ENCODE data around the gene ERP27. TPM values are rescaled to one million over a fixed set of nuclear protein-coding genes. Genes with fewer than 3 reads are reported as not detected.

The ERP27 gene
- total RNA-seq, 6 experiments from 2014 or later = not detected

DNA sequence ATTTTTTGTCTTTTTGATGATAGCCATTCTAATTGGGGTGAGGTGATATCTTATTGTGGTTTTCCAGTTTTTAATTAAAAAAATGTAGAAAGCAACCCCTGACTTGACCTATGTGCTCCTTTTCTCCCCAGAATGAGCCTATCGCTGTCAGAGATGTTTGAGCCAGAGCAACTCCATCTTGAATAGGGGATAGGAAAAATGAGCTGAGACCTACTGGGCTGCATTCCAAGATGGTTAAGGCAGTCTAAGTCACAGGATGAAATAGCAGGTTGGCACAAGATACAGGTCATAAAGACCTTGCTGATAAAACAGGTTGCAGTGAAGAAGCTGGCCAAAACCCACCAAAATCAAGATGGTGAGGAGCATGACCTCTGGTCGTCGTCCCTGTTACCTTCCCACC lies 13.8 kb downstream of the ERP27 start:
- TF ChIP-seq, protein P1, sequence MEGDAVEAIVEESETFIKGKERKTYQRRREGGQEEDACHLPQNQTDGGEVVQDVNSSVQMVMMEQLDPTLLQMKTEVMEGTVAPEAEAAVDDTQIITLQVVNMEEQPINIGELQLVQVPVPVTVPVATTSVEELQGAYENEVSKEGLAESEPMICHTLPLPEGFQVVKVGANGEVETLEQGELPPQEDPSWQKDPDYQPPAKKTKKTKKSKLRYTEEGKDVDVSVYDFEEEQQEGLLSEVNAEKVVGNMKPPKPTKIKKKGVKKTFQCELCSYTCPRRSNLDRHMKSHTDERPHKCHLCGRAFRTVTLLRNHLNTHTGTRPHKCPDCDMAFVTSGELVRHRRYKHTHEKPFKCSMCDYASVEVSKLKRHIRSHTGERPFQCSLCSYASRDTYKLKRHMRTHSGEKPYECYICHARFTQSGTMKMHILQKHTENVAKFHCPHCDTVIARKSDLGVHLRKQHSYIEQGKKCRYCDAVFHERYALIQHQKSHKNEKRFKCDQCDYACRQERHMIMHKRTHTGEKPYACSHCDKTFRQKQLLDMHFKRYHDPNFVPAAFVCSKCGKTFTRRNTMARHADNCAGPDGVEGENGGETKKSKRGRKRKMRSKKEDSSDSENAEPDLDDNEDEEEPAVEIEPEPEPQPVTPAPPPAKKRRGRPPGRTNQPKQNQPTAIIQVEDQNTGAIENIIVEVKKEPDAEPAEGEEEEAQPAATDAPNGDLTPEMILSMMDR (IDR thresholded peaks at IDR 0.05) = no peak
- Mint-ChIP-seq H3K27ac (no peak overlapping the region), H3K9me3 (no peaks in the 10 kb centered on the region), H3K4me3 (no peak overlapping the region), H3K27me3 (ENCODE audit: insufficient read depth) (peaks cover 8% of the 10 kb centered on the region), H3K36me3 (ENCODE audit: low read depth) (no peaks in the 10 kb centered on the region), H3K4me1 (ENCODE audit: low read depth) (no peaks in the 10 kb centered on the region)
- DNase-seq = no peak

DNA sequence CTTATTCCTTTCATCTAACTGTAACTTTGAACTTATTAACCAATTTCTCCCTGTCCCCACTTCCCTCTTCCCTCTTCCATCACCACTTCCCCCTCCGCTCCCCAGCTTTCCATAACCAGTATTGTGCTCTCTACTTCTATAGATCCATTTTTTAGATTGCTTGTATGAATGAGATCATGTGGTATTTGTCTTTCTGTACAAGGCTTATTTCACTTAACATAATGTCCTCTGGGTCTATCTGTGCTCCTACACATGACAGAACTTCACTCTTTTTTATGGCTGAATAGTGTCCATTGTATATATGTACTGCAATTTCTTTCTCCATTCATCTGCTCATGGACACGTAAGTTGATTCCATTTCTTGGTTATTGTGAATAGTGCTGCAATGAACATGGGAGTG lies 14.4 kb downstream of the ERP27 start:
- peaks cover 8% of the 10 kb centered on the region for H3K27me3 Mint-ChIP-seq (ENCODE audit: insufficient read depth)
- no peak overlapping the region for H3K27ac Mint-ChIP-seq
- no peaks in the 10 kb centered on the region for H3K9me3 Mint-ChIP-seq

DNA sequence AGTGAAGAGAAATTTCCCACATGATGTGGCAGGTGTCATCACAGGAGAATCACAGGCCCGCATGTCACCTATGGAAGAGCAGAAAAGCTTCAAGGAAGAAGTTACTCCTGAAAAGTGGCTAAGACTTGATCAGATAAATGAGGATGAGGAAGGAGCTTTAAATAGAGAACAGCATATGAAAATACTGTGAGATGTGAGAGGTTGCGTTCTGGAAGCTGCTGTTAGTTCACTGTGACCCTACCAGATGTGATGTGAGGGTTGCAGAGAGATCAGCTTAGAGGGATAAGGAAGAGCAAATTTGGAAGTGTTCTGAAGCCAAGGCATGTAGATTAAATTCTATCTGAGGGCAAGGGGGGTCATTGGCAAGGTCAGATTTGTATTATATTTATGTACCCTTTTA lies 17.1 kb downstream of the ERP27 start:
- Mint-ChIP-seq H3K27me3 (ENCODE audit: insufficient read depth) (peaks cover 4% of the 10 kb centered on the region; the same call in 1 of the 2 replicates), H3K36me3 (ENCODE audit: low read depth) (no peaks in the 10 kb centered on the region), H3K9me3 (no peaks in the 10 kb centered on the region), H3K4me1 (ENCODE audit: low read depth) (no peaks in the 10 kb centered on the region), H3K27ac (no peak overlapping the region), H3K4me3 (no peak overlapping the region)
- DNase-seq = no peak
- TF ChIP-seq, protein P1 (IDR thresholded peaks at IDR 0.05) = no peak

More for the DNA sequence above, 14.4 kb downstream of the ERP27 start:
- Mint-ChIP-seq H3K4me1 (ENCODE audit: low read depth) (no peaks in the 10 kb centered on the region), H3K36me3 (ENCODE audit: low read depth) (no peaks in the 10 kb centered on the region), H3K4me3 (no peak overlapping the region)
- TF ChIP-seq, protein P1 (IDR thresholded peaks at IDR 0.05) = no peak
- no peak for DNase-seq

- Mint-ChIP-seq H3K4me1 (ENCODE audit: low read depth) (no peaks in the 10 kb centered on the region), H3K36me3 (ENCODE audit: low read depth) (no peaks in the 10 kb centered on the region), H3K4me3 (no peak overlapping the region), H3K27ac (no peak overlapping the region), H3K27me3 (ENCODE audit: insufficient read depth) (peaks cover 4% of the 10 kb centered on the region; the same call in 1 of the 2 replicates), H3K9me3 (no peaks in the 10 kb centered on the region)
- no peak for DNase-seq
- TF ChIP-seq, protein P1 (IDR thresholded peaks at IDR 0.05) = no peak
Measured at GRCh38 chr12:14920475-14921126, 17.7 kb downstream of the ERP27 start.

DNA sequence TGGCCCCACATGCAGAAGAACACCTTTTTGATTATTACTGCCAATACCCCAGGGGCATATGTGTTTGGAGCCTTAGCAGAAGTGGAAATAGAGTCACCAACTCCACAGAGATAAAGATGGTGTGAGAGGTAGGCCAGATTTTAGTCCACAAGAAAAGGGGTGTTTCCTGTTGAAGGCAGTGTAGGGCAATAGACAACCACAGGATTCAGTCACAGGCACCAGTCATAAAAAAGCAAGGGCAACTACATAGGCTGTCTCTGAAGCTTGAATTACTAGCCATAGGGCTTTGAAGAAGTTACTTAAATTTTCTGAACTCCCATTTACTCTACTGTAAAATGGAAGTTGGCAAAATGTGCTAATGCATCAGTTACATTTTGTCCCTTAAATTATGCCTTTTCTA lies 18.9 kb downstream of the ERP27 start:
- Mint-ChIP-seq H3K27me3 (ENCODE audit: insufficient read depth) (peaks cover 2% of the 10 kb centered on the region; the same call in 1 of the 2 replicates), H3K4me3 (no peak overlapping the region), H3K4me1 (ENCODE audit: low read depth) (no peaks in the 10 kb centered on the region), H3K9me3 (no peaks in the 10 kb centered on the region), H3K27ac (no peak overlapping the region), H3K36me3 (ENCODE audit: low read depth) (no peaks in the 10 kb centered on the region)
- TF ChIP-seq, protein P1 (IDR thresholded peaks at IDR 0.05) = no peak
- DNase-seq = no peak
